Measurements from ENCODE around the gene RO60. TPM values are rescaled to one million over a fixed set of nuclear protein-coding genes. Genes with fewer than 3 reads are reported as not detected.
"Not testable (repeated sequence)": the region's sequence is repeated elsewhere in the genome, so short reads cannot be mapped to it uniquely, and the experiment has no call there.

RO60 gene
- polyA plus RNA-seq, 2 of the 4 experiments (the other 2 are of a cell fraction): 32.0 to 47.1 TPM

GRCh38 chr1:193031431-193031830 is 28.0 kb upstream of the RO60 start:
- Histone ChIP-seq H3K4me1 (peaks cover 3% of the 10 kb centered on the region; the same call in 1 of the 3 replicates), H3K27ac (no peak overlapping the region), H3K9me3 (no peaks in the 10 kb centered on the region), H3K4me3 (no peak overlapping the region), H3K4me2 (no peak overlapping the region)
- DNase-seq (ENCODE audit: low read depth in 1 of 2, low spot score in 1 of 2): no peak
- peak; percentile 50 to 66; a peak in 2 of 6 replicates for ATAC-seq
- TF ChIP-seq BCL3 (IDR thresholded peaks at IDR 0.05) (no peak), ZC3H11A (IDR thresholded peaks at IDR 0.05) (no peak), CTCF (IDR thresholded peaks at IDR 0.05) (peak; percentile 51), RAD21 (conservative IDR thresholded peaks at IDR 0.05 in 1 of 2, IDR thresholded peaks at IDR 0.05 in 1 of 2) (peak; percentile 27 to 54; a peak in 3 of 5 replicates), SMC3 (IDR thresholded peaks at IDR 0.05) (peak; percentile 43; the same call in 2 of the 3 replicates)
- ChIA-PET POLR2A (no interaction called here), CTCF (interaction anchor here (0.7 to 1.9 kb wide), 7 partner anchors 9 to 557 kb away, joined by 3 to 12 read pairs (median 3); partner anchors contain the start of gene UCHL5)
- 56% methylated on average over 2 of the region's 2 CpGs for WGBS (ENCODE audit: missing lambda C conversion rate)
- peak; percentile 97 for FAIRE-seq

GRCh38 chr1:193032643-193033427 is 26.6 kb upstream of the RO60 start:
- peaks cover 11% of the 10 kb centered on the region; the same call in 1 of the 3 replicates for H3K4me1 ChIP-seq
- H3K9me3 ChIP-seq; POLR2A ChIA-PET; FAIRE-seq; H3K27ac ChIP-seq; H3K4me2 ChIP-seq; H3K4me3 ChIP-seq; DNase-seq (ENCODE audit: low read depth in 1 of 2, low spot score in 1 of 2); ATAC-seq: not testable (repeated sequence)
- CTCF ChIA-PET: interaction anchor here (0.6 to 2.0 kb wide), 8 partner anchors 8 to 558 kb away, joined by 3 to 12 read pairs (median 4); partner anchors contain the start of gene UCHL5
- 97% methylated on average over 9 of the region's 9 CpGs for WGBS (ENCODE audit: missing lambda C conversion rate)

- FAIRE-seq: peak; percentile 84
- CTCF ChIA-PET: interaction anchor here (2.0 kb wide), 1 partner anchor 556 kb away, joined by 7 read pairs; no protein-coding TSS in a partner anchor
- TF ChIP-seq RNF2 (IDR thresholded peaks at IDR 0.05; ENCODE audit: borderline replicate concordance, low read depth): no peak
- no peak for TF ChIP-seq KDM5A (IDR thresholded peaks at IDR 0.05)
- TF ChIP-seq ELK1 (IDR thresholded peaks at IDR 0.05; ENCODE audit: low read depth, low read length): no peak
- no peak for TF ChIP-seq POLR2AphosphoS2 (conservative IDR thresholded peaks at IDR 0.05; ENCODE audit: low read length)
- TF ChIP-seq NFE2L2 (conservative IDR thresholded peaks at IDR 0.05; ENCODE audit: low read length): no peak
- no peak for TF ChIP-seq JUNB (IDR thresholded peaks at IDR 0.05)
- TF ChIP-seq CHD2 (IDR thresholded peaks at IDR 0.05; ENCODE audit: low read length, partially characterized antibody): no peak
- no peak for TF ChIP-seq PBX3 (IDR thresholded peaks at IDR 0.05)
Measured at GRCh38 chr1:193033610-193034009, 25.8 kb upstream of the RO60 start.

More at GRCh38 chr1:193033610-193034009, 25.8 kb upstream of the RO60 start:
- POLR2A ChIA-PET: no interaction called here
- Histone ChIP-seq H3K4me1 (peaks cover 11% of the 10 kb centered on the region; the same call in 1 of the 3 replicates), H3K9me3 (no peaks in the 10 kb centered on the region), H3K4me2 (no peak overlapping the region), H3K4me3 (no peak overlapping the region), H3K27ac (no peak overlapping the region)
- ATAC-seq (no peak), DNase-seq (ENCODE audit: low read depth in 1 of 2, low spot score in 1 of 2) (no peak)
